Islet precursor cell (in vitro differentiated cells): Measurements from ENCODE around the gene VILL.
"Not testable (repeated sequence)": the region's sequence is repeated elsewhere in the genome, so short reads cannot be mapped to it uniquely, and the experiment has no call there.

Source experiments
- DNase-seq: peaks from one replicate; pipeline ENCODE4 v3.0.0-alpha.2; 2018

VILL gene

DNA sequence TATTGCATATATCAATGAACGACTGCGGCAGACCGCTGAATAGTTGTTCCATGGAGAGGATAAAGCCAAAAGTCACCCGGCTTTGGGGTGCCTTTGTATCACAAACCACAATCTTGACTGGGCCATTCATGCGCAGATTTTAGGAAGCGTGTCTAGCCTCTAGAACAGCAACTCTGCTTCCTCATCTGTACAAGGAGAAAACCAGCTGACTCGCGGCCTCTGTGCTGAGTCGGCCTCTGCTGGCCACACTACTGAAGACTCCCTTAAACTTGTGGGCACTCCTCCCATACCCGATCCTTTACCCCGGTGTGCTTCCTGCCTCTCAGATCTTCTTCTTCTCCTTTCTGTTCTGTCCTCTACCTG, 49.3 kb downstream of the VILL start:
- no peak for DNase-seq

DNA sequence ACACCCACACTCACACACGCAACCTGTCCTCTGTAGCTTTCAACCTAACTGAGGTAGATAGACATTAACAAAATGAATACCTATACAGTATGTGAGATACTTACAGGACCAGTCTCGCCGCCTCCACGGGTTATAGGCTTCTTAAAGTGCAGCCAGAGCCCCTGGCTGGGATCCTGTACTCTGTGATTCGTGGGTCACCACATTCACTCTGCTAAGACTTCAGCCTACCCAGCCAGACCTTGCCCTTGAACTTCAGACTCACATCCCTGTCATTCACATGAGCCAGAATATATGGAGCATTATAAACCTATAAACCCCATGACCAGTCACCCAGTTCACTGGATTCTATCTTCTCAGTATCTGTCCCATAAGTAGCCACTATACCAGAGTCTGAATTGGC, 49.8 kb downstream of the VILL start:
- DNase-seq, result no peak

DNA sequence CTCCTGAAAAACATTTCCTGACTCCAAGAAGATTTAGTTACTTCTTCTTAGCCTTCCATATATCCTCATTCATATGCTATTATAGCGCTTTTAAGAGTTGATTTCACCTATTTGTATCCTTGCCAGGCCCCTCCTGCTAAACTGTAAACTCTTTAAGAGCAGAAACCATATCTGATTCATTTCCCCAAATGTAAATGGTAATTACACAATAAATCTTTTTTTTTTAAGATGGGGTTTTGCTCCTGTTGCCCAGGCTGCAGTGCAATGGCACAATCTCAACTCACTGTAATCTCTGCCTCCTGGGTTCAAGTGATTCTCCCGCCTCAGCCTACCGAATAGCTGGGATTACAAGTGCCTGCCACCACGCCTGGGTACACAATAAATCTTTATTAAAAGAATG, 52.9 kb downstream of the VILL start:
- DNase-seq, result no peak

GRCh38 chr3:38046027-38046426, 55.4 kb downstream of the VILL start:
- DNase-seq, result no peak

- no peak for DNase-seq
Observed at GRCh38 chr3:38046821-38047220, 56.2 kb downstream of the VILL start.

GRCh38 chr3:38047896-38048295, 57.3 kb downstream of the VILL start:
- DNase-seq, result no peak

GRCh38 chr3:38049358-38050126, 59.0 kb downstream of the VILL start:
- no peak for DNase-seq

DNA sequence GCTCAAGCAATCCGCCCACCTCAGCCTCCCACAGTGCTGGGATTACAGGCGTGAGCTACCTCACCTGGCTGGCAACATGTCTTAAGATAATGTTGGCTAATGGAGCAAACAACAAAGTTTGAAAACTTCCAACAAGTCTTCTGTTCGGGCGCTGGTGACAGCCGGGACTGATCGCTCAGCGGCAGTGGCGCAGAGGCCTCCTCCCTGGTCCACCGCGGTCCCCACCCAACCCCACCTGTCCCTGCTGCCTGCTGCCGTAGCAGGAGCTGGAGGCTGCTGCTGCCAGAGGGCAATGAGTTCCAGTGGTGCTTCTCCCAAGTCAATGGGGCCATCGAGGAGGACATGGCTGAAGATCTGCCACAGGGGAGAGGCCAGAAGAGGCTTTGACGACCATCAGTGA, 60.5 kb downstream of the VILL start:
- DNase-seq, result no peak

GRCh38 chr3:38053286-38053685, 62.7 kb downstream of the VILL start:
- not testable (repeated sequence) for DNase-seq

GRCh38 chr3:38053813-38054498, 63.4 kb downstream of the VILL start:
- not testable (repeated sequence) for DNase-seq

- no peak for DNase-seq
Observed at GRCh38 chr3:38054499-38055001, 64.0 kb downstream of the VILL start.
